ENCODE measurements around the gene NAA50.

DNA sequence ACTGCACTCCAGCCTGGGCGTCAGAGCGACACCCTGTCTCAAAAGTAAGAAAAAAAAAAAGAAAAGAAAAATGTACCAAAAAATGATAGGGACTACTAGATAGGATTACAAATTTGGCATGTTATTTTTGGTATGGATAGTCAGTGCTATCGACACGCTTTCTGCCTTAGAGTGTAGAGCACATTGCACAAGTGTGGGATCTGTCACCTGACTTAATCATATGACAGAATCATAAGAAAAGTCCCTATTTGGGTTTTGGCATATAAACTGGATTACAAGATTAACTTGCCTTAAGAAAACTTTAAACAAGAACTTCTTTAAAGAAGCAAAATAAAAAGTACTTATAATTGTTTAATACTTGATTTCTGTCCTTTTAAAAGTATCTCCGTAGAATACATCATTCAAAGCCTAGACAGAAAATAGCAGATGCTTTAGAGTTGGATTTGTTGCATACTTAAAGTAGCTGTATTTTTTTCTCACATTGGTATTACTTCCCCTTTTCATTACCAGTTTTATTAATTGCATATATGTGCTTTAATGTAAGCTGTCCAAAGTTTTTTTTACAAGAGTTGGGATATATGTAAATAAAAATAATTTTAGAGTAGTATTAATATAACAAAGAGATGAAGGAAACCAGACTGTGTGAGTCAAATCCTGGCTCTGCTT lies 8.6 kb upstream of the NAA50 start:
- TF ChIP-seq, protein P1, sequence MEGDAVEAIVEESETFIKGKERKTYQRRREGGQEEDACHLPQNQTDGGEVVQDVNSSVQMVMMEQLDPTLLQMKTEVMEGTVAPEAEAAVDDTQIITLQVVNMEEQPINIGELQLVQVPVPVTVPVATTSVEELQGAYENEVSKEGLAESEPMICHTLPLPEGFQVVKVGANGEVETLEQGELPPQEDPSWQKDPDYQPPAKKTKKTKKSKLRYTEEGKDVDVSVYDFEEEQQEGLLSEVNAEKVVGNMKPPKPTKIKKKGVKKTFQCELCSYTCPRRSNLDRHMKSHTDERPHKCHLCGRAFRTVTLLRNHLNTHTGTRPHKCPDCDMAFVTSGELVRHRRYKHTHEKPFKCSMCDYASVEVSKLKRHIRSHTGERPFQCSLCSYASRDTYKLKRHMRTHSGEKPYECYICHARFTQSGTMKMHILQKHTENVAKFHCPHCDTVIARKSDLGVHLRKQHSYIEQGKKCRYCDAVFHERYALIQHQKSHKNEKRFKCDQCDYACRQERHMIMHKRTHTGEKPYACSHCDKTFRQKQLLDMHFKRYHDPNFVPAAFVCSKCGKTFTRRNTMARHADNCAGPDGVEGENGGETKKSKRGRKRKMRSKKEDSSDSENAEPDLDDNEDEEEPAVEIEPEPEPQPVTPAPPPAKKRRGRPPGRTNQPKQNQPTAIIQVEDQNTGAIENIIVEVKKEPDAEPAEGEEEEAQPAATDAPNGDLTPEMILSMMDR (CRISPR knock-in tag; IDR thresholded peaks at IDR 0.05): no peak
- TF ChIP-seq ZNF589 (CRISPR knock-in tag; conservative IDR thresholded peaks at IDR 0.05) (no peak), ELF1 (CRISPR knock-in tag; IDR thresholded peaks at IDR 0.05) (no peak), ZNF432 (CRISPR knock-in tag; IDR thresholded peaks at IDR 0.05; ENCODE audit: borderline replicate concordance) (no peak), THAP11 (CRISPR knock-in tag; IDR thresholded peaks at IDR 0.05) (no peak), ZNF614 (CRISPR knock-in tag; IDR thresholded peaks at IDR 0.05; ENCODE audit: borderline replicate concordance) (no peak), NCOA5 (CRISPR knock-in tag; IDR thresholded peaks at IDR 0.05) (no peak), POLR2A (IDR thresholded peaks at IDR 0.05; ENCODE audit: insufficient read depth in 1 of 2, low read depth in 2 of 2, low read length in 2 of 2) (no peak), ZNF674 (CRISPR knock-in tag; IDR thresholded peaks at IDR 0.05; ENCODE audit: low read depth) (no peak), TBX2 (CRISPR knock-in tag; IDR thresholded peaks at IDR 0.05; ENCODE audit: borderline replicate concordance) (no peak), SIN3B (IDR thresholded peaks at IDR 0.05; ENCODE audit: low read length) (no peak), RFX3 (CRISPR knock-in tag; IDR thresholded peaks at IDR 0.05) (no peak)
- TF ChIP-seq, protein P2, sequence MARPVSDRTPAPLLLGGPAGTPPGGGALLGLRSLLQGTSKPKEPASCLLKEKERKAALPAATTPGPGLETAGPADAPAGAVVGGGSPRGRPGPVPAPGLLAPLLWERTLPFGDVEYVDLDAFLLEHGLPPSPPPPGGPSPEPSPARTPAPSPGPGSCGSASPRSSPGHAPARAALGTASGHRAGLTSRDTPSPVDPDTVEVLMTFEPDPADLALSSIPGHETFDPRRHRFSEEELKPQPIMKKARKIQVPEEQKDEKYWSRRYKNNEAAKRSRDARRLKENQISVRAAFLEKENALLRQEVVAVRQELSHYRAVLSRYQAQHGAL (CRISPR knock-in tag; IDR thresholded peaks at IDR 0.05; ENCODE audit: not compliant biosample characterization): no peak
- TF ChIP-seq, protein P3, sequence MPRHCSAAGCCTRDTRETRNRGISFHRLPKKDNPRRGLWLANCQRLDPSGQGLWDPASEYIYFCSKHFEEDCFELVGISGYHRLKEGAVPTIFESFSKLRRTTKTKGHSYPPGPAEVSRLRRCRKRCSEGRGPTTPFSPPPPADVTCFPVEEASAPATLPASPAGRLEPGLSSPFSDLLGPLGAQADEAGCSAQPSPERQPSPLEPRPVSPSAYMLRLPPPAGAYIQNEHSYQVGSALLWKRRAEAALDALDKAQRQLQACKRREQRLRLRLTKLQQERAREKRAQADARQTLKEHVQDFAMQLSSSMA (CRISPR knock-in tag; IDR thresholded peaks at IDR 0.05): no peak

Measured in HepG2 (cell line).